ENCODE measurements around the gene SLC2A4RG.
"Not testable (repeated sequence)": the region's sequence is repeated elsewhere in the genome, so short reads cannot be mapped to it uniquely, and the experiment has no call there.

Gene SLC2A4RG

DNA sequence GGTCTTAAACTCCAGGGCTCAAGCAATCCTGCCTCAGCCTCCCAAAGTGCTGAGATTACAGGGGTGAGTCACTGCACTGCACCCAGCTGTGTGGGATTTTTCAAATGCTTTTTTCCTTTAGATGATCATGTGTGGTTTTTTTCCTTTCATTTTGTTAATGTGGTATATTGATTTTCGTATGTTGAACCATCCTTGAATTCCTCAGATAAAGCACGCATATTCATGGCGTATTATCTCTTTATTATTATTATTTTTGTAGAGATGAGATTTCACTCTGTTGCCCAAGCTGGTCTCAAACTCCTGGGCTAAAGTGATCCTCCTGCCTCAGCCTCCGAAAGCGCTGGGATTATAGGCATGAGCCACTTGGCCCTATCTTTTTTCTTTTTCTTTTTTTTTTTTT, 24.7 kb upstream of the SLC2A4RG start:
- Histone ChIP-seq H3K4me1 (ENCODE audit: control insufficient read depth in 5 of 5, insufficient read depth in 5 of 5, low read length in 5 of 5) (peaks cover 0 to 4% (median 0%) of the 10 kb centered on the region in 5 donors), H3K27me3 (ENCODE audit: control insufficient read depth in 5 of 5, insufficient read depth in 4 of 5, low read length in 5 of 5) (no peaks in the 10 kb centered on the region), H3K4me3 (ENCODE audit: low read depth in 1 of 5, low read length in 5 of 5) (no peak overlapping the region), H3K36me3 (ENCODE audit: control insufficient read depth in 5 of 5, insufficient read depth in 5 of 5, low read length in 5 of 5) (peaks cover 12 to 48% (median 23%) of the 10 kb centered on the region in 5 donors), H3K27ac (ENCODE audit: low read depth, low read length) (no peak overlapping the region), H3K9me3 (ENCODE audit: control insufficient read depth in 5 of 5, low read length in 5 of 5) (peaks cover 0 to 15% (median 9%) of the 10 kb centered on the region in 5 donors), H3K9ac (ENCODE audit: low read length in 5 of 5) (no peak overlapping the region)

GRCh38 chr20:63718996-63719395, 20.6 kb upstream of the SLC2A4RG start:
- Histone ChIP-seq H3K9ac (ENCODE audit: low read length in 5 of 5) (no peak overlapping the region), H3K4me1 (ENCODE audit: control insufficient read depth in 5 of 5, insufficient read depth in 5 of 5, low read length in 5 of 5) (no peaks in the 10 kb centered on the region), H3K27ac (ENCODE audit: low read depth, low read length) (no peak overlapping the region), H3K4me3 (ENCODE audit: low read depth in 1 of 5, low read length in 5 of 5) (no peak overlapping the region), H3K27me3 (ENCODE audit: control insufficient read depth in 5 of 5, insufficient read depth in 4 of 5, low read length in 5 of 5) (no peaks in the 10 kb centered on the region), H3K9me3 (ENCODE audit: control insufficient read depth in 5 of 5, low read length in 5 of 5) (peaks cover 0 to 15% (median 9%) of the 10 kb centered on the region in 5 donors), H3K36me3 (ENCODE audit: control insufficient read depth in 5 of 5, insufficient read depth in 5 of 5, low read length in 5 of 5) (peaks cover 6 to 39% (median 26%) of the 10 kb centered on the region in 5 donors)

- H3K4me1 ChIP-seq (ENCODE audit: control insufficient read depth in 5 of 5, insufficient read depth in 5 of 5, low read length in 5 of 5); H3K9ac ChIP-seq (ENCODE audit: low read length in 5 of 5); H3K4me3 ChIP-seq (ENCODE audit: low read depth in 1 of 5, low read length in 5 of 5); H3K27me3 ChIP-seq (ENCODE audit: control insufficient read depth in 5 of 5, insufficient read depth in 4 of 5, low read length in 5 of 5); H3K27ac ChIP-seq (ENCODE audit: low read depth, low read length): not testable (repeated sequence)
- peaks cover 6 to 25% (median 16%) of the 10 kb centered on the region in 5 donors for H3K36me3 ChIP-seq (ENCODE audit: control insufficient read depth in 5 of 5, insufficient read depth in 5 of 5, low read length in 5 of 5)
- peaks cover 0 to 12% (median 9%) of the 10 kb centered on the region in 5 donors for H3K9me3 ChIP-seq (ENCODE audit: control insufficient read depth in 5 of 5, low read length in 5 of 5)
Observed at GRCh38 chr20:63722967-63723622, 16.5 kb upstream of the SLC2A4RG start.

DNA sequence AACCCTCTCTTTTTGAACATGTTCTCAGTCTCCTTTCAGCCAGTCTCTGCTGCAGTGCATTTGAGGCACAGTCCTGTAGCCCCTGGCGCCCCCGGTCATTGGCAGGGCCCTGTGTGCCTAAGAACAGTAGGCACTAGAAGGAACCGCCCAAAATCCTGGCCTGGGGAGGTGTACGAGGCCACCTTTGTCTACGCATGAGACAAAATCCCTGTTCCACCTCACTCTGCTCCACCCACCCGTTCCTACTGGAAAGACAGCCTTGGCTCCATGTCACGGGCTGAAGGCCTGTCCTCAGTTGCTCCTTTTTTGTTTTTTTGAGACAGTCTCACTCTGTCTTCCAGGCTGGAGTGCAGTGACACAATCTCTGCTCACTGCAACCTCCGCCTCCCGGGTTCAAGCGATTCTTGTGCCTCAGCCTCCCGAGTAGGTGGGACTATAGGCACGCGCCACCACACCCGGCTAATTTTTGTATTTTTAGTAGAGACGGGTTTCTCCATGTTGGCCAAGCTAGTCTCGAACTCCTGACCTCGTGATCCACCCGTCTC, 9.3 kb upstream of the SLC2A4RG start:
- H3K9me3 ChIP-seq (ENCODE audit: control insufficient read depth in 5 of 5, low read length in 5 of 5); H3K27me3 ChIP-seq (ENCODE audit: control insufficient read depth in 5 of 5, insufficient read depth in 4 of 5, low read length in 5 of 5); H3K9ac ChIP-seq (ENCODE audit: low read length in 5 of 5); H3K27ac ChIP-seq (ENCODE audit: low read depth, low read length); H3K4me1 ChIP-seq (ENCODE audit: control insufficient read depth in 5 of 5, insufficient read depth in 5 of 5, low read length in 5 of 5); H3K4me3 ChIP-seq (ENCODE audit: low read depth in 1 of 5, low read length in 5 of 5): not testable (repeated sequence)
- peaks cover 0 to 44% (median 25%) of the 10 kb centered on the region in 5 donors for H3K36me3 ChIP-seq (ENCODE audit: control insufficient read depth in 5 of 5, insufficient read depth in 5 of 5, low read length in 5 of 5)

DNA sequence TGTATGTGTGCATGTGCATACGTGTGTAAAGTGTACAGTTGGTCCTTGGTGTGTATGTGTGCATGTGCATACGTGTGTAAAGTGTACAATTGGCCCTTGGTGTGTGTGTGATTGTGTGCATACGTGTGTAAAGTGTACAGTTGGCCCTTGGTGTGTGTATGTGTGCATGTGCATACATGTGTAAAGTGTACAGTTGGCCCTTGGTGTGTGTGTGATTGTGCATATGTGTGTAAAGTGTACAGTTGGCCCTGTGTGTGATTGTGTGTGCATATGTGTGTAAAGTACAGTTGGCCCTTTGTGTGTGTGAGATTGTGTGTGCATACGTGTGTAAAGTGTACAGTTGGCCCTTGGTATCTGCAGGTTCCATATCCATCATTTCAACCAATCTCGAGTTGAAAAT, 8.2 kb upstream of the SLC2A4RG start:
- no peak overlapping the region for H3K27ac ChIP-seq (ENCODE audit: low read depth, low read length)
- no peak overlapping the region for H3K9ac ChIP-seq (ENCODE audit: low read length in 5 of 5)
- no peak overlapping the region for H3K4me3 ChIP-seq (ENCODE audit: low read depth in 1 of 5, low read length in 5 of 5)
- no peaks in the 10 kb centered on the region for H3K27me3 ChIP-seq (ENCODE audit: control insufficient read depth in 5 of 5, insufficient read depth in 4 of 5, low read length in 5 of 5)
- H3K4me1 ChIP-seq (ENCODE audit: control insufficient read depth in 5 of 5, insufficient read depth in 5 of 5, low read length in 5 of 5), result peaks cover 0 to 10% (median 3%) of the 10 kb centered on the region in 5 donors
- no peaks in the 10 kb centered on the region for H3K9me3 ChIP-seq (ENCODE audit: control insufficient read depth in 5 of 5, low read length in 5 of 5)
- peaks cover 0 to 56% (median 33%) of the 10 kb centered on the region in 5 donors for H3K36me3 ChIP-seq (ENCODE audit: control insufficient read depth in 5 of 5, insufficient read depth in 5 of 5, low read length in 5 of 5)

DNA sequence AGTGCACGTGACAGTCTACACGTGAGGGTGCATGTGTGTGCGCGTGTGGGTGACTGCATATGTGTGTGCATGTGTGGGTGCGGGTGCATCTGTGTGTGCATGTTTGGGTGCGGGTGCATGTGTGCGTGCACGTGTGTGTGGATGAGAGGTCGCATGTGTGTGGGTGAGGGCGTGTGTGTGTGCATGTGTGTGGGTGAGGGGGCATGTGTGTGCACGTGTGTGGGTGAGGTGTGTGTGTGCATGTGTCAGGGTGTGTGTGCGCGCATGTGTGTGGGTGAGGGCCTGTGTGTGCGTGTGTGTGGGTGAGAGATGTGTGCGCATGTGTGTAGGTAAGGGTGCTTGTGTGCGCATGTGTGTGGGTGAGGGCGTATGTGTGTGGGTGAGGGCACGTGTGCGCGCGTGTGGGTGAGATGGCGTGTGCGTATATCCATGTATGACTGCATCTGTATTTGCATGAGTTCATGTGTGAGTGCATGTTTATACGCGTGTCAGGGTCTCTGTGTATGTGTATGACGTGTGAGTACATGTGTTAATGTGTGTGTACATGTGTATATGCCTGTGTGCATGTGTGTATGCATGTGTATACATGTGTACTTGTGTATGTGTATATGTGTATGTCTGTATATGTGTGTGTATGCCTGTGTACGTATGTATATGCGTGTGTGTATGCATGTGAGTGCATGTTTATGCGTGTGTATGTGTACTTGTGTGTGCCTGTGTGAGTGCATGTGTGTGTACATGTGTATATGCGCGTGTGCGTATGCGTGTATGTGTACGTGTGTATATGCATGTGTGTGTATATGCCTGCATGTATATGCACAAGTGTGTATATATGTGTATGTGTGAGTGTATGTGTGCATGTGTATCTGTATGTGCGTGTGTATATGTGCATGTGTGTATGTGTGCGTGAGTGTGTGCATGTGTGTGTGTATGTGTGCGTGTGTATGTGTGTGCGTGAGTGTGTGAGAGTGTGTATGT, 7.2 kb upstream of the SLC2A4RG start:
- peaks cover 2 to 14% (median 3%) of the 10 kb centered on the region in 5 donors for H3K4me1 ChIP-seq (ENCODE audit: control insufficient read depth in 5 of 5, insufficient read depth in 5 of 5, low read length in 5 of 5)
- no peaks in the 10 kb centered on the region for H3K9me3 ChIP-seq (ENCODE audit: control insufficient read depth in 5 of 5, low read length in 5 of 5)
- peaks cover 0 to 54% (median 29%) of the 10 kb centered on the region in 5 donors for H3K36me3 ChIP-seq (ENCODE audit: control insufficient read depth in 5 of 5, insufficient read depth in 5 of 5, low read length in 5 of 5)
- no peaks in the 10 kb centered on the region for H3K27me3 ChIP-seq (ENCODE audit: control insufficient read depth in 5 of 5, insufficient read depth in 4 of 5, low read length in 5 of 5)
- no peak overlapping the region for H3K27ac ChIP-seq (ENCODE audit: low read depth, low read length)
- no peak overlapping the region for H3K9ac ChIP-seq (ENCODE audit: low read length in 5 of 5)
- no peak overlapping the region for H3K4me3 ChIP-seq (ENCODE audit: low read depth in 1 of 5, low read length in 5 of 5)

- H3K36me3 ChIP-seq (ENCODE audit: control insufficient read depth in 5 of 5, insufficient read depth in 5 of 5, low read length in 5 of 5), result peaks cover 0 to 53% (median 29%) of the 10 kb centered on the region in 5 donors
- peaks cover 2 to 21% (median 5%) of the 10 kb centered on the region in 5 donors for H3K4me1 ChIP-seq (ENCODE audit: control insufficient read depth in 5 of 5, insufficient read depth in 5 of 5, low read length in 5 of 5)
Observed at GRCh38 chr20:63733117-63733516, 6.5 kb upstream of the SLC2A4RG start.

DNA sequence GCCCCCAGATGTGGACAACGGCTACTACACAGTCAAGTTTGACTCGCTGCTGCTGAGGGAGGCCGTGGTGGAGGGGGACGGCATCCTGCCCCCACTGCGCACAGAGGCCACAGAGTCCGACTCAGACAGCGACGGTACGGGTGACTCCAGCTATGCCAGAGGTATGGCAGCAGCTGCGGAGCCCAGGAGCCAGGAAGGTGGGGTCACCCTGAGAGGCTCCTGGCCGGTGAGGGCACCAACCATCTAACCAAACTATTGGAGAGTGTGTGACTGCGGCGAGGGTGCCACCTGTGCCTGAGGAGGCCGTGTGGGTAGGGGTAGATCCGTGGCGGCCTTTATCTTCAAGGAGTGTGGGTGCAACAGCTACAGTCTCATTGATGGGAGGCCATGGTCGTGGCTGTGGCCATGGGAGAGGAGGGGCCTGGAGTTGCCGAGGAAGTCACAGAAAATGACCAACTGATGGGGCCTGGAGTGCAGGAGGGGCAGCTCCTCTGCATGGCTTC, 5.9 kb upstream of the SLC2A4RG start:
- no peak overlapping the region for H3K27ac ChIP-seq (ENCODE audit: low read depth, low read length)
- H3K4me3 ChIP-seq (ENCODE audit: low read depth in 1 of 5, low read length in 5 of 5), result no peak overlapping the region
- no peaks in the 10 kb centered on the region for H3K27me3 ChIP-seq (ENCODE audit: control insufficient read depth in 5 of 5, insufficient read depth in 4 of 5, low read length in 5 of 5)
- H3K4me1 ChIP-seq (ENCODE audit: control insufficient read depth in 5 of 5, insufficient read depth in 5 of 5, low read length in 5 of 5), result peaks cover 2 to 26% (median 10%) of the 10 kb centered on the region in 5 donors
- H3K9me3 ChIP-seq (ENCODE audit: control insufficient read depth in 5 of 5, low read length in 5 of 5), result no peaks in the 10 kb centered on the region
- H3K9ac ChIP-seq (ENCODE audit: low read length in 5 of 5), result no peak overlapping the region
- H3K36me3 ChIP-seq (ENCODE audit: control insufficient read depth in 5 of 5, insufficient read depth in 5 of 5, low read length in 5 of 5), result peaks cover 0 to 51% (median 29%) of the 10 kb centered on the region in 5 donors

More at GRCh38 chr20:63733117-63733516, 6.5 kb upstream of the SLC2A4RG start:
- Histone ChIP-seq H3K9ac (ENCODE audit: low read length in 5 of 5) (no peak overlapping the region), H3K27me3 (ENCODE audit: control insufficient read depth in 5 of 5, insufficient read depth in 4 of 5, low read length in 5 of 5) (no peaks in the 10 kb centered on the region), H3K9me3 (ENCODE audit: control insufficient read depth in 5 of 5, low read length in 5 of 5) (no peaks in the 10 kb centered on the region), H3K27ac (ENCODE audit: low read depth, low read length) (no peak overlapping the region), H3K4me3 (ENCODE audit: low read depth in 1 of 5, low read length in 5 of 5) (no peak overlapping the region)

- Histone ChIP-seq H3K9ac (ENCODE audit: low read length in 5 of 5) (no peak overlapping the region), H3K36me3 (ENCODE audit: control insufficient read depth in 5 of 5, insufficient read depth in 5 of 5, low read length in 5 of 5) (peaks cover 0 to 51% (median 29%) of the 10 kb centered on the region in 5 donors), H3K27me3 (ENCODE audit: control insufficient read depth in 5 of 5, insufficient read depth in 4 of 5, low read length in 5 of 5) (no peaks in the 10 kb centered on the region), H3K4me3 (ENCODE audit: low read depth in 1 of 5, low read length in 5 of 5) (no peak overlapping the region), H3K9me3 (ENCODE audit: control insufficient read depth in 5 of 5, low read length in 5 of 5) (no peaks in the 10 kb centered on the region), H3K4me1 (ENCODE audit: control insufficient read depth in 5 of 5, insufficient read depth in 5 of 5, low read length in 5 of 5) (peaks cover 2 to 33% (median 16%) of the 10 kb centered on the region in 5 donors), H3K27ac (ENCODE audit: low read depth, low read length) (no peak overlapping the region)
Observed at GRCh38 chr20:63734111-63734945, 5.2 kb upstream of the SLC2A4RG start.
